Fibroblast of skin of right biceps (primary cell): Measurements from ENCODE around the gene CRELD2.
A peak's percentile ranks its signal among the peaks of the same experiment; 100 is the strongest.

Source experiments
- DNase-seq: peaks from one replicate; pipeline ENCODE4 v3.0.0-alpha.2; 2013

Gene CRELD2

GRCh38 chr22:49959782-49960158, 41.3 kb downstream of the CRELD2 start:
- DNase-seq, result peak; percentile 40

- peak; percentile 98 for DNase-seq
These were observed 41.9 kb downstream of the CRELD2 start, which contains the start of gene PIM3 for GRCh38 chr22:49960159-49961004. TSS of gene PIM3 (plus strand) at chr22:49960772. CDS start at chr22:49960948, 176 bp downstream.

GRCh38 chr22:49961005-49961600, 42.7 kb downstream of the CRELD2 start:
- peak; percentile 47 for DNase-seq

- DNase-seq, result peak; percentile 22
These were observed 43.2 kb downstream of the CRELD2 start for GRCh38 chr22:49961601-49962011.

- peak; percentile 95 for DNase-seq
These were observed 43.7 kb downstream of the CRELD2 start for GRCh38 chr22:49962012-49962750.

- no peak for DNase-seq
These were observed 44.6 kb downstream of the CRELD2 start for GRCh38 chr22:49962751-49963646.

- DNase-seq, result no peak
These were observed 45.2 kb downstream of the CRELD2 start for GRCh38 chr22:49963647-49964026.

GRCh38 chr22:49964136-49965090, 46.0 kb downstream of the CRELD2 start:
- no peak for DNase-seq

- no peak for DNase-seq
These were observed 46.9 kb downstream of the CRELD2 start for GRCh38 chr22:49965091-49966040.

- no peak for DNase-seq
These were observed 47.8 kb downstream of the CRELD2 start for GRCh38 chr22:49966041-49966773.

- DNase-seq, result no peak
These were observed 48.6 kb downstream of the CRELD2 start for GRCh38 chr22:49966774-49967705.

GRCh38 chr22:49967706-49968208, 49.3 kb downstream of the CRELD2 start:
- DNase-seq, result no peak

- no peak for DNase-seq
These were observed 49.9 kb downstream of the CRELD2 start for GRCh38 chr22:49968313-49968830.

GRCh38 chr22:49968831-49969661, 50.6 kb downstream of the CRELD2 start:
- no peak for DNase-seq

GRCh38 chr22:49969751-49970527, 51.5 kb downstream of the CRELD2 start:
- no peak for DNase-seq
